Gastroesophageal sphincter (tissue), 4 donors: ENCODE measurements around the gene WDR27. TPM values are rescaled to one million over a fixed set of nuclear protein-coding genes. Genes with fewer than 3 reads are reported as not detected.
A peak's percentile ranks its signal among the peaks of the same experiment; 100 is the strongest.

Source experiments
- ATAC-seq: fragments of 150-250 bp; one replicate; pipeline ENCODE4 v1.9.1; 2016; ENCODE audit warnings: mild to moderate bottlenecking, moderate library complexity
- H3K27ac ChIP-seq, 4 donors: fragments of 200-600 bp; sonication (generic) in 3 of 4; 1 replicate in 3 of 4; 2 replicates in 1 of 4; pipeline ENCODE4 v1.5.1; 2016 to 2019
- H3K27me3 ChIP-seq: fragments of 200-600 bp; sonication (generic); one replicate; pipeline ENCODE4 v1.5.1; 2019
- H3K36me3 ChIP-seq, 2 donors: fragments of 200-600 bp; sonication (generic); one replicate each; pipeline ENCODE4 v1.5.1; 2019; ENCODE audit warnings: control low read depth in 1 of 2
- H3K4me1 ChIP-seq, 3 donors: fragments of 200-600 bp; sonication (generic); 1 replicate in 2 of 3; 2 replicates in 1 of 3; pipeline ENCODE4 v1.5.1; 2016 to 2019; ENCODE audit warnings: control low read depth in 2 of 3
- H3K4me3 ChIP-seq, 2 donors: fragments of 200-600 bp; sonication (generic); one replicate each; pipeline ENCODE4 v1.5.1; 2019; ENCODE audit warnings: mild to moderate bottlenecking in 1 of 2, moderate library complexity in 1 of 2
- H3K9me3 ChIP-seq, 3 donors: fragments of 200-600 bp; sonication (generic); one replicate each; pipeline ENCODE4 v1.5.1; 2017 to 2019; ENCODE audit warnings: control low read depth in 2 of 3
- CTCF ChIP-seq, 4 experiments: fragments of 200-600 bp in 2 of 4; fragments of 450-650 bp in 2 of 4; sonication (generic) in 1 of 4; IDR thresholded peaks; one replicate each; pipeline ENCODE4 v1.5.1; 2017 to 2019; ENCODE audit warnings: antibody characterized with exemption in 4 of 4, mild to moderate bottlenecking in 2 of 4, moderate library complexity in 2 of 4
- EP300 ChIP-seq: sonication (generic); formaldehyde crosslinking; IDR thresholded peaks from one replicate; pipeline ENCODE4 v1.6.1; 2017; ENCODE audit warnings: antibody characterized with exemption, mild to moderate bottlenecking
- POLR2A ChIP-seq, 2 donors: fragments of 450-650 bp; IDR thresholded peaks; one replicate each; pipeline ENCODE4 v1.6.1; 2017; ENCODE audit warnings: antibody characterized with exemption in 2 of 2, mild to moderate bottlenecking in 2 of 2, moderate library complexity in 1 of 2
- POLR2AphosphoS5 ChIP-seq: sonication (generic); formaldehyde crosslinking; IDR thresholded peaks from one replicate; pipeline ENCODE4 v1.6.1; 2017; ENCODE audit warnings: antibody characterized with exemption
- WGBS, 2 donors: methylation state at CpG; one replicate each; pipeline ENCODE4 v1.1.5; 2018; ENCODE audit warnings: low coverage in 1 of 2; 5-methylcytosine and 5-hydroxymethylcytosine counted together
- total RNA-seq, 4 donors: library from RNA; depleted of rRNA; stranded (reverse); fragments of >200 nt; gene quantifications; one replicate each; pipeline ENCODE4 v1.1.0, GENCODE V29; 2016

Gene WDR27
- total RNA-seq, 4 donors from 2014 or later, result 10.0 to 35.0 (median 20.7) TPM

GRCh38 chr6:169456840-169457239 lies 245.0 kb downstream of the WDR27 start:
- no peaks in the 10 kb centered on the region for H3K36me3 ChIP-seq
- no peaks in the 10 kb centered on the region for H3K27me3 ChIP-seq
- H3K9me3 ChIP-seq, result peaks cover 0 to 16% (median 0%) of the 10 kb centered on the region in 3 donors
- no peak overlapping the region for H3K4me3 ChIP-seq
- H3K4me1 ChIP-seq, result peaks cover 0 to 5% (median 0%) of the 10 kb centered on the region in 3 donors
- H3K27ac ChIP-seq, result no peak overlapping the region
- WGBS, 2 donors, result 87 to 91% methylated on average over 4 to 8 of the region's 12 CpGs
- ATAC-seq, result no peak
- TF ChIP-seq EP300 (no peak), CTCF (IDR thresholded peaks at IDR 0.05) (no peak), POLR2AphosphoS5 (no peak), POLR2A (IDR thresholded peaks at IDR 0.05) (no peak)

- no peak for ATAC-seq
- Histone ChIP-seq H3K27ac (no peak overlapping the region), H3K9me3 (peaks cover 0 to 11% (median 0%) of the 10 kb centered on the region in 3 donors), H3K4me3 (no peak overlapping the region), H3K27me3 (no peaks in the 10 kb centered on the region), H3K4me1 (peaks cover 0 to 10% (median 0%) of the 10 kb centered on the region in 3 donors), H3K36me3 (peaks cover 0 to under 1% of the 10 kb centered on the region in 2 donors)
- no peak for TF ChIP-seq POLR2AphosphoS5
- no peak for TF ChIP-seq POLR2A (IDR thresholded peaks at IDR 0.05)
- TF ChIP-seq EP300, result no peak
- no peak for TF ChIP-seq CTCF (IDR thresholded peaks at IDR 0.05)
- WGBS, 2 donors, result 75 to 100% methylated on average over 1 of the region's 1 CpG
These were observed 246.4 kb downstream of the WDR27 start for GRCh38 chr6:169455470-169455869.

- no peaks in the 10 kb centered on the region for H3K27me3 ChIP-seq
- peaks cover 0 to 3% of the 10 kb centered on the region in 2 donors for H3K36me3 ChIP-seq
- peaks cover 0 to 11% (median 0%) of the 10 kb centered on the region in 3 donors for H3K4me1 ChIP-seq
- no peak for ATAC-seq
- no peak overlapping the region for H3K4me3 ChIP-seq
- H3K9me3 ChIP-seq, result peaks cover 0 to 7% (median 0%) of the 10 kb centered on the region in 3 donors
- WGBS, 2 donors, result no CpG with 5 or more reads among the region's 10 CpGs
- peak overlapping the region in 1 of 4 donors; percentile 56 for H3K27ac ChIP-seq
- no peak for TF ChIP-seq EP300
- no peak for TF ChIP-seq POLR2A (IDR thresholded peaks at IDR 0.05)
- no peak for TF ChIP-seq POLR2AphosphoS5
- TF ChIP-seq CTCF (IDR thresholded peaks at IDR 0.05), result no peak
These were observed 247.0 kb downstream of the WDR27 start for GRCh38 chr6:169454872-169455204.

GRCh38 chr6:169454204-169454871 lies 247.5 kb downstream of the WDR27 start:
- 58 to 80% methylated on average over 5 to 7 of the region's 8 CpGs for WGBS, 2 donors
- peak; percentile 39 for TF ChIP-seq POLR2AphosphoS5
- no peak for TF ChIP-seq POLR2A (IDR thresholded peaks at IDR 0.05)
- TF ChIP-seq EP300, result no peak
- no peak for TF ChIP-seq CTCF (IDR thresholded peaks at IDR 0.05)
- peaks cover 0 to 11% (median 0%) of the 10 kb centered on the region in 3 donors for H3K4me1 ChIP-seq
- H3K9me3 ChIP-seq, result peaks cover 0 to 2% (median 0%) of the 10 kb centered on the region in 3 donors
- no peaks in the 10 kb centered on the region for H3K27me3 ChIP-seq
- H3K27ac ChIP-seq, result peak overlapping the region in 1 of 4 donors; percentile 56
- H3K36me3 ChIP-seq, result peaks cover 0 to 3% of the 10 kb centered on the region in 2 donors
- ATAC-seq, result peak; percentile 64
- H3K4me3 ChIP-seq, result no peak overlapping the region
